Keratinocyte (primary cell): ENCODE results near the gene CD200. TPM values are rescaled to one million over a fixed set of nuclear protein-coding genes. Genes with fewer than 3 reads are reported as not detected.

Source experiments
- DNase-seq: peaks from one replicate; pipeline ENCODE4 v3.0.0-alpha.2; 2011; ENCODE audit warnings: low read depth, missing footprints, low spot score
- FAIRE-seq: peaks from 2 replicates; lab custom pipeline; 2011; peaks lifted over from hg19 to GRCh38; lab: Jason Lieb, UNC
- H2AFZ ChIP-seq: 2 replicates; pipeline ENCODE4 v1.6.0; 2012; ENCODE audit warnings: low read length, control low read depth, inconsistent platforms; ENCODE audit not compliant: control insufficient read depth
- H3K27ac ChIP-seq: 2 replicates; pipeline ENCODE4 v1.5.1; 2011; ENCODE audit warnings: low read length; ENCODE audit not compliant: control insufficient read depth, insufficient read depth
- H3K27me3 ChIP-seq: 3 replicates; pipeline ENCODE4 v1.6.0; 2011; ENCODE audit warnings: low read length; ENCODE audit not compliant: control insufficient read depth, insufficient read depth; ENCODE audit errors: extremely low read depth
- H3K36me3 ChIP-seq, 2 experiments: 2 replicates in 1 of 2; 3 replicates in 1 of 2; pipeline ENCODE4 v1.5.1; 2011; ENCODE audit warnings: low read length in 2 of 2, mild to moderate bottlenecking in 1 of 2; ENCODE audit not compliant: control insufficient read depth in 2 of 2, insufficient read depth in 2 of 2; ENCODE audit errors: extremely low read depth in 1 of 2
- H3K4me1 ChIP-seq: 3 replicates; pipeline ENCODE4 v1.5.1; 2011; ENCODE audit warnings: low read length; ENCODE audit not compliant: control insufficient read depth, insufficient read depth; ENCODE audit errors: extremely low read depth
- H3K4me2 ChIP-seq: 3 replicates; pipeline ENCODE4 v1.6.0; 2011; ENCODE audit warnings: low read depth, low read length; ENCODE audit not compliant: control insufficient read depth, insufficient read depth; ENCODE audit errors: extremely low read depth
- H3K4me3 ChIP-seq, 3 experiments: fragments of 200-600 bp in 1 of 3; sonication (generic) in 1 of 3; 2 replicates in 2 of 3; 3 replicates in 1 of 3; pipeline ENCODE4 v1.5.1; 2011 to 2016; ENCODE audit warnings: low read length in 3 of 3, mild to moderate bottlenecking in 3 of 3, control low read depth in 2 of 3, inconsistent platforms in 1 of 3, low read depth in 1 of 3, mixed read lengths in 1 of 3, mixed run types in 1 of 3, moderate library complexity in 1 of 3; ENCODE audit not compliant: control insufficient read depth in 2 of 3, insufficient read depth in 2 of 3; ENCODE audit errors: extremely low read depth in 1 of 3
- H3K79me2 ChIP-seq: 2 replicates; pipeline ENCODE4 v1.6.0; 2012; ENCODE audit warnings: low read length; ENCODE audit not compliant: control insufficient read depth, insufficient read depth
- H3K9ac ChIP-seq: 3 replicates; pipeline ENCODE4 v1.6.0; 2011; ENCODE audit warnings: low read length; ENCODE audit not compliant: control insufficient read depth, insufficient read depth; ENCODE audit errors: extremely low read depth
- H3K9me1 ChIP-seq: 3 replicates; pipeline ENCODE4 v1.6.0; 2011; ENCODE audit warnings: low read length; ENCODE audit not compliant: control insufficient read depth, insufficient read depth; ENCODE audit errors: extremely low read depth
- H3K9me3 ChIP-seq: 2 replicates; pipeline ENCODE4 v1.5.1; 2012; ENCODE audit warnings: low read depth, low read length; ENCODE audit not compliant: control insufficient read depth
- H4K20me1 ChIP-seq: 3 replicates; pipeline ENCODE4 v1.6.0; 2011; ENCODE audit warnings: low read length; ENCODE audit not compliant: control insufficient read depth, insufficient read depth; ENCODE audit errors: extremely low read depth
- CTCF ChIP-seq, 3 experiments: IDR thresholded peaks in 1 of 3; conservative IDR thresholded peaks in 1 of 3; optimal IDR thresholded peaks in 1 of 3; 2 replicates in 2 of 3; 3 replicates in 1 of 3; pipeline versions ENCODE3 to v1.5.1; 2011; ENCODE audit warnings: low read length in 3 of 3, mild to moderate bottlenecking in 3 of 3, moderate library complexity in 2 of 3, control low read depth in 1 of 3, inconsistent platforms in 1 of 3; ENCODE audit not compliant: insufficient read depth in 2 of 3; ENCODE audit errors: extremely low read depth in 1 of 3
- EZH2 ChIP-seq: IDR thresholded peaks from one replicate; pipeline ENCODE4 v1.6.1; 2012; ENCODE audit warnings: inconsistent platforms, mild to moderate bottlenecking, low read length, moderate library complexity
- dilution Hi-C: fragments of 300-500 bp; cut with MboI; formaldehyde crosslinking; loops from one replicate; pipeline ENCODE4 v1.7.0; 2020; ENCODE audit warnings: low sequenced_read_pairs; ENCODE audit not compliant: extremely low pct_ligation_motif_present
- polyA plus RNA-seq, 5 experiments: library from polyadenylated mRNA; depleted of rRNA in 3 of 5; stranded (reverse) in 3 of 5; stranded (forward) in 1 of 5; unstranded in 1 of 5; fragments of >200 nt; gene quantifications; 1 replicate in 1 of 5; 2 replicates in 3 of 5; 3 replicates in 1 of 5; pipeline versions ENCODE4 v1.2.1 to v1.2.3, GENCODE V29; 2011 to 2012; ENCODE audit warnings: missing spikeins in 2 of 5, low read depth in 1 of 5, low replicate concordance in 1 of 5

CD200 gene
- polyA plus RNA-seq, 1 donor (not counting 4 experiments of a cell fraction or from before 2014, with no cell fraction given) = 0.07 TPM

GRCh38 chr3:112354642-112355306 lies 21.8 kb downstream of the CD200 start:
- H3K9me1 ChIP-seq = no peaks in the 10 kb centered on the region
- no peak overlapping the region for H3K9ac ChIP-seq
- no peaks in the 10 kb centered on the region for H3K27me3 ChIP-seq
- H4K20me1 ChIP-seq = no peaks in the 10 kb centered on the region
- dilution Hi-C loops = no loop called here
- no peak overlapping the region for H2AFZ ChIP-seq
- no peak overlapping the region for H3K27ac ChIP-seq
- DNase-seq = no peak
- TF ChIP-seq CTCF (optimal IDR thresholded peaks at IDR 0.05 in 1 of 3, IDR thresholded peaks at IDR 0.05 in 1 of 3, conservative IDR thresholded peaks at IDR 0.05 in 1 of 3; ENCODE audit: extremely low read depth in 1 of 3, insufficient read depth in 2 of 3, low read length in 3 of 3) = no peak
- TF ChIP-seq EZH2 = no peak
- H3K4me2 ChIP-seq = no peak overlapping the region
- H3K36me3 ChIP-seq = no peaks in the 10 kb centered on the region
- no peak overlapping the region for H3K4me3 ChIP-seq
- H3K9me3 ChIP-seq = no peaks in the 10 kb centered on the region
- H3K79me2 ChIP-seq = no peaks in the 10 kb centered on the region
- no peak for FAIRE-seq
- H3K4me1 ChIP-seq = no peaks in the 10 kb centered on the region

DNA sequence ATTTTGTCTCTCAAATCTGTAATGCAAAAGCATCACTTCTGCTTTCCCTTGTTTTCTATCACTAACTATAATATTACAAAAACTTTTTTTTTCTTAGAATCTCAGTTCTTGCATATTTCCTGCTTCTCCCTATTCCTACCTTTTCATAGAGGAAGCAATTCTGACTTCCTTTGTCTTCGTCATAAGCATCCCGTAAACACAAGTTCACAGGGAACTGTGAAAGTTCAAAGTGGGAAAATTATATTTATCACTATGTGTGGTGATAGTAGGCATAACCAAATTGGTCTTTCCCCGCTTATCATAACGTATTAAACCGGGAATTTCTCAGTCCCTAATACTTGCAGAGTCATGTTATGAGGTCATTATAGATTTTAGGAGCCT lies 22.3 kb downstream of the CD200 start:
- H3K4me3 ChIP-seq = no peak overlapping the region
- no peaks in the 10 kb centered on the region for H3K36me3 ChIP-seq
- no peaks in the 10 kb centered on the region for H4K20me1 ChIP-seq
- H3K4me2 ChIP-seq = no peak overlapping the region
- H2AFZ ChIP-seq = no peak overlapping the region
- FAIRE-seq = no peak
- H3K9me1 ChIP-seq = no peaks in the 10 kb centered on the region
- dilution Hi-C loops = no loop called here
- no peak overlapping the region for H3K9ac ChIP-seq
- H3K27me3 ChIP-seq = no peaks in the 10 kb centered on the region
- H3K4me1 ChIP-seq = no peaks in the 10 kb centered on the region
- H3K9me3 ChIP-seq = no peaks in the 10 kb centered on the region
- no peak for DNase-seq
- TF ChIP-seq EZH2 (no peak), CTCF (optimal IDR thresholded peaks at IDR 0.05 in 1 of 3, IDR thresholded peaks at IDR 0.05 in 1 of 3, conservative IDR thresholded peaks at IDR 0.05 in 1 of 3; ENCODE audit: extremely low read depth in 1 of 3, insufficient read depth in 2 of 3, low read length in 3 of 3) (no peak)
- no peak overlapping the region for H3K27ac ChIP-seq
- no peaks in the 10 kb centered on the region for H3K79me2 ChIP-seq
